Tibial nerve (tissue), 3 donors: Measurements from ENCODE around the gene LKAAEAR1.

Experiments used
- CTCF ChIP-seq, 5 experiments: fragments of 200-600 bp in 3 of 5; fragments of 450-650 bp in 2 of 5; sonication (generic) in 3 of 5; IDR thresholded peaks; one replicate each; pipeline ENCODE4 v1.5.1; 2016 to 2019; ENCODE audit warnings: antibody characterized with exemption in 5 of 5, mild to moderate bottlenecking in 3 of 5, moderate library complexity in 2 of 5
- POLR2A ChIP-seq, 2 donors: fragments of 450-650 bp; IDR thresholded peaks; one replicate each; pipeline ENCODE4 v1.6.1; 2017; ENCODE audit warnings: antibody characterized with exemption in 2 of 2, mild to moderate bottlenecking in 2 of 2, moderate library complexity in 2 of 2

- no peak for TF ChIP-seq CTCF (IDR thresholded peaks at IDR 0.05)
- TF ChIP-seq POLR2A (IDR thresholded peaks at IDR 0.05), result no peak
Observed at GRCh38 chr20:64095927-64096326, 11.7 kb upstream of the LKAAEAR1 start.
